GM23248 (cell line): Measurements from ENCODE around the gene TBC1D1. TPM values are rescaled to one million over a fixed set of nuclear protein-coding genes. Genes with fewer than 3 reads are reported as not detected.

ENCODE experiments used
- DNase-seq: peaks from one replicate; pipeline ENCODE4 v3.0.0-alpha.2; 2015
- H2AFZ ChIP-seq: fragments of 200-600 bp; sonication (generic); 2 replicates; pipeline ENCODE4 v1.6.1; 2016; ENCODE audit warnings: antibody characterized with exemption
- H3F3A ChIP-seq: fragments of 200-600 bp; sonication (generic); 2 replicates; pipeline ENCODE4 v1.6.1; 2016; ENCODE audit warnings: mild to moderate bottlenecking, antibody characterized with exemption, mixed run types; ENCODE audit not compliant: insufficient read depth
- H3K27ac ChIP-seq: fragments of 200-600 bp; sonication (generic); 2 replicates; pipeline ENCODE4 v1.5.1; 2016; ENCODE audit warnings: mild to moderate bottlenecking
- H3K27me3 ChIP-seq: fragments of 200-600 bp; sonication (generic); replicated peaks from 2 replicates; pipeline ENCODE4 v1.6.1; 2016; ENCODE audit warnings: mild to moderate bottlenecking; ENCODE audit not compliant: insufficient read depth
- H3K36me3 ChIP-seq: fragments of 200-600 bp; sonication (generic); 2 replicates; pipeline ENCODE4 v1.6.1; 2016; ENCODE audit warnings: low read depth, mild to moderate bottlenecking
- H3K4me1 ChIP-seq: fragments of 200-600 bp; sonication (generic); 2 replicates; pipeline ENCODE4 v1.6.1; 2016; ENCODE audit warnings: mild to moderate bottlenecking; ENCODE audit not compliant: insufficient read depth
- H3K4me2 ChIP-seq: fragments of 200-600 bp; sonication (generic); one replicate; pipeline ENCODE4 v1.6.1; 2016; ENCODE audit warnings: mild to moderate bottlenecking; ENCODE audit not compliant: unreplicated experiment
- H3K4me3 ChIP-seq: fragments of 200-600 bp; sonication (generic); 2 replicates; pipeline ENCODE4 v1.5.1; 2016; ENCODE audit warnings: mild to moderate bottlenecking
- H3K79me2 ChIP-seq: fragments of 200-600 bp; sonication (generic); 2 replicates; pipeline ENCODE4 v1.6.1; 2016; ENCODE audit warnings: mild to moderate bottlenecking; ENCODE audit not compliant: insufficient read depth
- H3K9ac ChIP-seq: fragments of 200-600 bp; sonication (generic); 2 replicates; pipeline ENCODE4 v1.6.1; 2016; ENCODE audit warnings: mild to moderate bottlenecking
- H3K9me2 ChIP-seq: fragments of 200-600 bp; sonication (generic); 2 replicates; pipeline ENCODE4 v1.6.1; 2016; ENCODE audit warnings: mixed run types, mild to moderate bottlenecking, moderate library complexity; ENCODE audit not compliant: insufficient read depth
- H3K9me3 ChIP-seq: fragments of 200-600 bp; sonication (generic); one replicate; pipeline ENCODE4 v1.6.1; 2017; ENCODE audit warnings: low read depth
- H4K20me1 ChIP-seq: fragments of 200-600 bp; sonication (generic); 2 replicates; pipeline ENCODE4 v1.6.0; 2016; ENCODE audit not compliant: insufficient read depth
- EZH2 ChIP-seq: fragments of 200-600 bp; sonication (generic); IDR thresholded peaks from 2 replicates; pipeline ENCODE4 v1.6.1; 2018; ENCODE audit warnings: antibody characterized with exemption, mild to moderate bottlenecking; ENCODE audit not compliant: insufficient read depth, poor library complexity, severe bottlenecking
- EZH2phosphoT487 ChIP-seq: fragments of 200-600 bp; sonication (generic); IDR thresholded peaks from 2 replicates; pipeline ENCODE4 v1.6.1; 2018; ENCODE audit warnings: antibody characterized with exemption, moderate library complexity, mild to moderate bottlenecking, low read depth; ENCODE audit not compliant: insufficient read depth
- WGBS, 2 experiments: methylation state at CpG; one replicate each; pipeline ENCODE4 v1.1.6; 2015 to 2017; ENCODE audit warnings: low lambda C conversion rate in 2 of 2, low coverage in 1 of 2; ENCODE audit errors: missing lambda C conversion rate in 2 of 2; 5-methylcytosine and 5-hydroxymethylcytosine counted together
- in situ Hi-C: fragments of 300-500 bp; cut with MboI; formaldehyde crosslinking; loops from 2 replicates; pipeline ENCODE4 v1.15.0; 2020
- polyA plus RNA-seq: library from polyadenylated mRNA; unstranded; fragments of >200 nt; fragmentation: Nextera tagmentation; extraction: Ambion mirVana; gene quantifications from 2 replicates; pipeline ENCODE4 v1.2.1, GENCODE V29; 2016
- total RNA-seq: library from RNA; depleted of rRNA; stranded (reverse); fragments of >200 nt; shearing (Covaris generic); gene quantifications from 2 replicates; pipeline ENCODE4 v1.2.3, GENCODE V29; 2014

The TBC1D1 gene
- total and polyA plus RNA-seq, 2 experiments from 2014 or later: 12.4 to 34.6 TPM

DNA sequence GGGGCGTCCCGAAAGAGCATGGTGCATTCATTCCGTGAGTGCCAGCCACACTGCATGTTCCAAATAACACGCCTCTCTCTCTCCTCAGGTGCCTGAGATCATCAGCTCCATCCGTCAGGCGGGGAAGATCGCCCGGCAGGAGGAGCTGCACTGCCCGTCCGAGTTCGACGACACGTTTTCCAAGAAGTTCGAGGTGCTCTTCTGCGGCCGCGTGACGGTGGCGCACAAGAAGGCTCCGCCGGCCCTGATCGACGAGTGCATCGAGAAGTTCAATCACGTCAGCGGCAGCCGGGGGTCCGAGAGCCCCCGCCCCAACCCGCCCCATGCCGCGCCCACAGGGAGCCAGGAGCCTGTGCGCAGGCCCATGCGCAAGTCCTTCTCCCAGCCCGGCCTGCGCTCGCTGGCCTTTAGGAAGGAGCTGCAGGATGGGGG is 123.6 kb downstream of the TBC1D1 start:
- no peak overlapping the region for H3K9ac ChIP-seq
- no peak overlapping the region for H2AFZ ChIP-seq
- DNase-seq: no peak
- H3K4me2 ChIP-seq: no peak overlapping the region
- TF ChIP-seq EZH2phosphoT487 (no peak), EZH2 (no peak)
- H4K20me1 ChIP-seq: no peaks in the 10 kb centered on the region
- H3K9me3 ChIP-seq: no peaks in the 10 kb centered on the region
- 89 to 94% methylated on average over 34 to 37 of the region's 37 CpGs for WGBS, 2 experiments
- no peaks in the 10 kb centered on the region for H3K27me3 ChIP-seq
- H3K4me1 ChIP-seq: 0 out of 2 replicates have a peak, but pooled peaks cover 6% of the 10 kb centered on the region
- no peaks in the 10 kb centered on the region for H3K79me2 ChIP-seq
- H3K36me3 ChIP-seq: no peaks in the 10 kb centered on the region
- no peak overlapping the region for H3K27ac ChIP-seq
- no peak overlapping the region for H3K4me3 ChIP-seq
- in situ Hi-C loops: no loop called here
- no peaks in the 10 kb centered on the region for H3K9me2 ChIP-seq
- no peaks in the 10 kb centered on the region for H3F3A ChIP-seq

DNA sequence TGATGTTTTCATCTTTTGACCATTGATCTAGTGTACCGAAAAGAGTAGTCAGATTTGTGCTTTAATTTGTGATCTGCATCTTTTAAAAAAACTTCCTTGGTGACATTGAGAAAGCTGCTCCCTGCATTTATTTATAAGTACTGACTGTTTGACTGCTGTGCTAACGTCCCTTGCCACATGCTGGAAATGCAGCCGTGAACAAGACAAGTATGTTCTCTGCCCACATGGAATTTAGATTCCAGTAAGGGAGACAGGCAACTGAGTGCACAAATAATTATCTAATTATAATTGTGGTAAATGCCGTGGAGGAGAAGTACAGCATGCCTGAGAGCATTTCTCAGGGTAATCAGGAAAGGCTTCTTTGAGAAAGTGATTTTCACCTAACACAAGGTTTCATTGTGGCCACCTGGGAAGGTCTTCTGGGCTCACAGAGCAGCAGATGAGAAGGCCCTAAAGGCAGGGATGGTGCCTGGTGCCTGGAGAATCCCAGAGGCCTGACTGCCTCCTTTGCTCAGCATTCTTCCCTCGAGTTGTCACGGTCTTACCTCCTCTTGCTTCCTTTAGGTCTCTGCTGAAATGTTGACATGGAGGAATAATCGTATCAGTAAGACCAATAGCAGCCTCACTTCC is 125.1 kb downstream of the TBC1D1 start:
- no peaks in the 10 kb centered on the region for H3F3A ChIP-seq
- H3K27me3 ChIP-seq: no peaks in the 10 kb centered on the region
- H3K27ac ChIP-seq: no peak overlapping the region
- no peak overlapping the region for H3K4me2 ChIP-seq
- no peak for DNase-seq
- H3K9ac ChIP-seq: no peak overlapping the region
- no peak overlapping the region for H3K4me3 ChIP-seq
- peaks cover 3% of the 10 kb centered on the region; the same call in 1 of the 2 replicates for H3K36me3 ChIP-seq
- H3K4me1 ChIP-seq: 0 out of 2 replicates have a peak, but pooled peaks cover 6% of the 10 kb centered on the region
- no peak for TF ChIP-seq EZH2
- no peak for TF ChIP-seq EZH2phosphoT487
- H3K9me3 ChIP-seq: no peaks in the 10 kb centered on the region
- no peak overlapping the region for H2AFZ ChIP-seq
- in situ Hi-C loops: no loop called here
- WGBS, 2 experiments: 91 to 96% methylated on average over 7 of the region's 7 CpGs
- no peaks in the 10 kb centered on the region for H3K9me2 ChIP-seq
- no peaks in the 10 kb centered on the region for H4K20me1 ChIP-seq
- H3K79me2 ChIP-seq: no peaks in the 10 kb centered on the region

DNA sequence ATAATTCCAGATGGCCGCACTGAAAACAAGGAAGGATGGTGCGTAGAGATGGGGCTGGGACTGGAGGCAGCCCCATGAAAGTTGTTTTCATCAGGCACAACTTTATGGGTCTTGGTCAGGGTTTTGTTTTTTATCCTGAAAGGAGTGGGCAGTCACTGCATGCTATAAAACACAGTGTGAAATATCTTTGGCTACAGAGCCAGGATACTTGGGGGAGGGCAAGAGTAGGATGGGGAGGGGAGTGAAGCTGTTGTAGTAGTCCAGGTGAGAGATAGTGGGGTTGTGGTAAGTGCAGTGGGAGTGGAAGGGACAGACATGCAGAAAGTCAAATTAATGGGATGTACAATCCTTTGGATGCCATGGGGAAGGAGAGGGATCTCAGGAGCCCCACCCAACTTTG is 125.8 kb downstream of the TBC1D1 start:
- Histone ChIP-seq H3K4me2 (no peak overlapping the region), H3K36me3 (peaks cover 3% of the 10 kb centered on the region; the same call in 1 of the 2 replicates), H3K9me3 (no peaks in the 10 kb centered on the region), H3K27ac (no peak overlapping the region), H4K20me1 (no peaks in the 10 kb centered on the region), H3K27me3 (no peaks in the 10 kb centered on the region), H3K9ac (no peak overlapping the region), H3K79me2 (no peaks in the 10 kb centered on the region), H2AFZ (no peak overlapping the region), H3K9me2 (no peaks in the 10 kb centered on the region), H3K4me1 (0 out of 2 replicates have a peak, but pooled peaks cover 6% of the 10 kb centered on the region), H3K4me3 (no peak overlapping the region), H3F3A (no peaks in the 10 kb centered on the region)
- TF ChIP-seq EZH2: no peak
- TF ChIP-seq EZH2phosphoT487: no peak
- DNase-seq: no peak
- in situ Hi-C loops: no loop called here
- 96 to 97% methylated on average over 2 of the region's 2 CpGs for WGBS, 2 experiments

DNA sequence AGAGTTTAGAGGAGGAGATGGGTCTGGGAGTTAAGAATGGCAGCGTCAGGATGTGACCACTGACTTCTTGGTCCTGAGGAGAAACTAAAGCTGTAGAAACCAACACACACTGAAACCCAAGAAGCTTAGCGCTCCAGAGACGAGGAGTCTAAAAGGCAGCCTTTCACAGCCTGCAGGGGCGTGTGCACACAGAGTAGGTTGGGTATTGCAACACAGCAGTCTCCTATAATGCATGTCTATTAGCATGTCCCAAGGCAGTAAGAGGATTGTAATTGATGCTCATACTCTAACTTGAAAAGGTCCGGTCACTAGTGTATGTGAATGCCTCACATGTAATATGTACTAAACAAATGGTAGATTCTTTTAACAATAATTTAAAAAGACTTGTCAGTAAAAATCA is 126.7 kb downstream of the TBC1D1 start:
- TF ChIP-seq EZH2phosphoT487 (no peak), EZH2 (no peak)
- no peak overlapping the region for H3K4me2 ChIP-seq
- H4K20me1 ChIP-seq: no peaks in the 10 kb centered on the region
- 97 to 98% methylated on average over 5 of the region's 5 CpGs for WGBS, 2 experiments
- no peaks in the 10 kb centered on the region for H3F3A ChIP-seq
- H3K27me3 ChIP-seq: no peaks in the 10 kb centered on the region
- H3K4me3 ChIP-seq: no peak overlapping the region
- no peaks in the 10 kb centered on the region for H3K9me3 ChIP-seq
- H3K79me2 ChIP-seq: no peaks in the 10 kb centered on the region
- no peak overlapping the region for H3K9ac ChIP-seq
- no peak for DNase-seq
- H3K9me2 ChIP-seq: no peaks in the 10 kb centered on the region
- 0 out of 2 replicates have a peak, but pooled peaks cover 6% of the 10 kb centered on the region for H3K4me1 ChIP-seq
- no peak overlapping the region for H3K27ac ChIP-seq
- peaks cover 3% of the 10 kb centered on the region; the same call in 1 of the 2 replicates for H3K36me3 ChIP-seq
- in situ Hi-C loops: no loop called here
- no peak overlapping the region for H2AFZ ChIP-seq
